IMR-90 (cell line): ENCODE measurements around the gene RPP25. TPM values are rescaled to one million over a fixed set of nuclear protein-coding genes. Genes with fewer than 3 reads are reported as not detected.

Experiments used
- ATAC-seq: fragments of 200-7000 bp; cut with Tn5 transposase; 2 replicates; pipeline ENCODE4 v1.9.1; 2020; ENCODE audit warnings: low read depth, mild to moderate bottlenecking, moderate library complexity
- BruUV-seq: library from RNA; stranded (reverse); fragments of 400-500 nt; replicated peaks from 2 replicates; lab custom pipeline; 2021; lab: Mats Ljungman, UMichigan
- CTCF ChIA-PET: fragments of 300-600 bp; formaldehyde crosslinking; extraction: SDS; loops from one replicate; lab custom pipeline; 2021; ENCODE audit warnings: antibody characterized with exemption; lab: Yijun Ruan, JAX
- POLR2A ChIA-PET: fragments of 300-600 bp; sonication (Branson Sonifier 250); formaldehyde crosslinking; loops from one replicate; lab custom pipeline; 2022; ENCODE audit warnings: antibody characterized with exemption; ENCODE audit not compliant: unreplicated experiment; lab: Charles Lee
- DNase-seq: peaks from one replicate; pipeline ENCODE4 v3.0.0; 2013
- H2AFZ ChIP-seq: replicated peaks from 2 replicates; pipeline ENCODE3; 2013; ENCODE audit warnings: low read length, mild to moderate bottlenecking; ENCODE audit not compliant: poor library complexity
- H2AK5ac ChIP-seq: 2 replicates; pipeline ENCODE4 v1.6.1; 2013; ENCODE audit warnings: low read depth, low read length, inconsistent platforms
- H2AK9ac ChIP-seq: replicated peaks from 2 replicates; pipeline ENCODE3; 2013; ENCODE audit warnings: mild to moderate bottlenecking, low read depth, low read length, moderate library complexity; ENCODE audit not compliant: poor library complexity
- H2BK120ac ChIP-seq: 2 replicates; pipeline ENCODE4 v1.6.1; 2013; ENCODE audit warnings: low read depth, low read length, inconsistent platforms
- H2BK15ac ChIP-seq: 3 replicates; pipeline ENCODE4 v1.6.1; 2013; ENCODE audit warnings: low read depth, low read length, inconsistent platforms
- H2BK20ac ChIP-seq: 2 replicates; pipeline ENCODE4 v1.6.1; 2013; ENCODE audit warnings: low read depth, mild to moderate bottlenecking, inconsistent platforms, low read length, moderate library complexity
- H2BK5ac ChIP-seq: 2 replicates; pipeline ENCODE4 v1.6.1; 2013; ENCODE audit warnings: mild to moderate bottlenecking, low read depth, low read length, inconsistent platforms; ENCODE audit not compliant: poor library complexity, severe bottlenecking
- H3K14ac ChIP-seq: replicated peaks from 2 replicates; pipeline ENCODE4 v1.6.1; 2013; ENCODE audit warnings: low read depth, low read length, inconsistent platforms
- H3K18ac ChIP-seq: 2 replicates; pipeline ENCODE4 v1.6.1; 2013; ENCODE audit warnings: low read depth, low read length, control low read depth
- H3K23ac ChIP-seq: 2 replicates; pipeline ENCODE4 v1.6.1; 2013; ENCODE audit warnings: low read depth, low read length, inconsistent platforms
- H3K27ac ChIP-seq: 2 replicates; pipeline ENCODE4 v1.5.1; 2013; ENCODE audit warnings: mild to moderate bottlenecking, control low read depth, low read length; ENCODE audit not compliant: insufficient read depth
- H3K27me3 ChIP-seq: 2 replicates; pipeline ENCODE4 v1.6.1; 2013; ENCODE audit warnings: low read length; ENCODE audit not compliant: control insufficient read depth, insufficient read depth
- H3K36me3 ChIP-seq: 2 replicates; pipeline ENCODE4 v1.6.1; 2013; ENCODE audit warnings: low read length, mixed read lengths; ENCODE audit not compliant: control insufficient read depth, insufficient read depth
- H3K4ac ChIP-seq: 2 replicates; pipeline ENCODE4 v1.6.1; 2013; ENCODE audit warnings: low read depth, low read length, inconsistent platforms
- H3K4me1 ChIP-seq: 2 replicates; pipeline ENCODE4 v1.6.1; 2013; ENCODE audit warnings: low read length, mixed read lengths; ENCODE audit not compliant: control insufficient read depth, insufficient read depth
- H3K4me2 ChIP-seq: 2 replicates; pipeline ENCODE4 v1.6.1; 2013; ENCODE audit warnings: low read depth, mild to moderate bottlenecking, control low read depth, low read length, moderate library complexity
- H3K4me3 ChIP-seq: 2 replicates; pipeline ENCODE4 v1.5.1; 2013; ENCODE audit warnings: low read depth, mild to moderate bottlenecking, control low read depth, low read length, moderate library complexity; ENCODE audit not compliant: insufficient read depth
- H3K56ac ChIP-seq: 2 replicates; pipeline ENCODE4 v1.6.1; 2013; ENCODE audit warnings: low read length, inconsistent platforms; ENCODE audit not compliant: insufficient read depth; ENCODE audit errors: extremely low read depth
- H3K79me1 ChIP-seq, 2 experiments: 2 replicates each; pipeline ENCODE4 v1.6.1; 2013; ENCODE audit warnings: low read length in 2 of 2, inconsistent platforms in 1 of 2, low read depth in 1 of 2
- H3K9ac ChIP-seq: 2 replicates; pipeline ENCODE4 v1.6.1; 2013; ENCODE audit warnings: low read depth, low read length, control low read depth
- H3K9me1 ChIP-seq: 2 replicates; pipeline ENCODE4 v1.6.1; 2013; ENCODE audit warnings: low read length, inconsistent platforms; ENCODE audit not compliant: insufficient read depth
- H3K9me3 ChIP-seq: 2 replicates; pipeline ENCODE4 v1.6.1; 2013; ENCODE audit warnings: low read length; ENCODE audit not compliant: control insufficient read depth, insufficient read depth
- H4K20me1 ChIP-seq: 2 replicates; pipeline ENCODE4 v1.6.1; 2013; ENCODE audit warnings: low read length, inconsistent platforms; ENCODE audit not compliant: insufficient read depth
- H4K5ac ChIP-seq: 2 replicates; pipeline ENCODE4 v1.6.1; 2013; ENCODE audit warnings: mild to moderate bottlenecking, low read depth, low read length, control low read depth
- H4K8ac ChIP-seq, 2 experiments: 2 replicates each; pipeline ENCODE4 v1.6.1; 2013; ENCODE audit warnings: low read depth in 2 of 2, low read length in 2 of 2, control low read depth in 1 of 2, inconsistent platforms in 1 of 2
- H4K91ac ChIP-seq: 2 replicates; pipeline ENCODE4 v1.6.1; 2013; ENCODE audit warnings: low read depth, low read length, inconsistent platforms; ENCODE audit not compliant: insufficient read depth
- CTCF ChIP-seq: conservative IDR thresholded peaks from 2 replicates; pipeline ENCODE4 v1.5.1; 2012; ENCODE audit warnings: mild to moderate bottlenecking, low read depth, low read length, improper control_type of control experiment
- ELK1 ChIP-seq: fragments of 150-350 bp; IDR thresholded peaks from 2 replicates; pipeline ENCODE4 v1.6.1; 2016; ENCODE audit warnings: low read depth, mild to moderate bottlenecking, low read length, moderate library complexity, borderline replicate concordance
- MAFK ChIP-seq: IDR thresholded peaks from 2 replicates; pipeline ENCODE4 v1.6.1; 2012; ENCODE audit warnings: low read depth, low read length, improper control_type of control experiment
- MXI1 ChIP-seq: IDR thresholded peaks from 2 replicates; pipeline ENCODE4 v1.6.1; 2012; ENCODE audit warnings: low read depth, mild to moderate bottlenecking, low read length, moderate library complexity, borderline replicate concordance
- POLR2A ChIP-seq: IDR thresholded peaks from 2 replicates; pipeline ENCODE4 v1.6.1; 2012; ENCODE audit warnings: mild to moderate bottlenecking, low read depth, low read length
- RAD21 ChIP-seq: IDR thresholded peaks from 2 replicates; pipeline ENCODE4 v1.6.1; 2012; ENCODE audit warnings: low read length, improper control_type of control experiment
- SMC3 ChIP-seq: fragments of 150-350 bp; IDR thresholded peaks from 2 replicates; pipeline ENCODE4 v1.6.1; 2016; ENCODE audit warnings: low read depth, mild to moderate bottlenecking, antibody characterized with exemption, low read length, moderate library complexity
- WGBS, 2 experiments: methylation state at CpG; one replicate each; pipeline versions ENCODE4 v1.1.5 to v1.1.7; 2013; ENCODE audit warnings: missing lambda C conversion rate in 2 of 2; ENCODE audit not compliant: insufficient read length in 1 of 2; ENCODE audit errors: extremely low coverage in 2 of 2; 5-methylcytosine and 5-hydroxymethylcytosine counted together
- dilution Hi-C: fragments of 300-500 bp; cut with HindIII; formaldehyde crosslinking; loops from one replicate; pipeline ENCODE4 v1.14.3; 2018; ENCODE audit warnings: low sequenced_read_pairs; ENCODE audit not compliant: unreplicated experiment
- in situ Hi-C: fragments of 300-500 bp; cut with MboI; formaldehyde crosslinking; loops from 3 replicates; pipeline ENCODE4 v1.14.3; 2019; ENCODE audit warnings: low sequenced_read_pairs, inconsistent platforms, mixed read lengths
- intact Hi-C: fragments of 100-400 bp; cut with micrococcal nuclease; formaldehyde crosslinking; loops from 2 replicates; pipeline ENCODE4 v1.10.0; 2022
- polyA plus RNA-seq, 3 experiments: library from polyadenylated mRNA; depleted of rRNA; stranded (reverse); fragments of >200 nt; gene quantifications; 2 replicates each; pipeline ENCODE4 v1.2.3, GENCODE V29; 2012; ENCODE audit warnings: low replicate concordance in 1 of 3
- total RNA-seq: library from RNA; depleted of rRNA; stranded (reverse); fragments of >200 nt; gene quantifications from 2 replicates; pipeline ENCODE4 v1.2.3, GENCODE V29; 2012

The RPP25 gene
- total and polyA plus RNA-seq, 2 of the 4 experiments (the other 2 are of a cell fraction), result 0.18 to 0.38 TPM

GRCh38 chr15:74920456-74920855 is 36.1 kb downstream of the RPP25 start:
- no peak overlapping the region for H3K56ac ChIP-seq
- no peak overlapping the region for H3K4ac ChIP-seq
- no peak overlapping the region for H2BK120ac ChIP-seq
- intact Hi-C loops, result no loop called here
- H3K9ac ChIP-seq, result no peak overlapping the region
- no peak overlapping the region for H3K23ac ChIP-seq
- POLR2A ChIA-PET, result no interaction called here
- H4K91ac ChIP-seq, result no peak overlapping the region
- no peak overlapping the region for H3K4me2 ChIP-seq
- H3K4me3 ChIP-seq, result no peak overlapping the region
- CTCF ChIA-PET, result interaction anchor here (1.2 to 2.3 kb wide), 2 partner anchors 19 to 30 kb away, joined by 3 to 7 read pairs; no protein-coding TSS in a partner anchor
- no peak overlapping the region for H2AFZ ChIP-seq
- no peak overlapping the region for H2BK15ac ChIP-seq
- H3K14ac ChIP-seq, result no peak overlapping the region
- WGBS, 2 experiments, result 86% methylated on average over 3 of the region's 8 CpGs; no CpG with 5 or more reads in 1 of the 2 experiments
- no peak overlapping the region for H2AK9ac ChIP-seq
- H2BK20ac ChIP-seq, result no peak overlapping the region
- H3K9me3 ChIP-seq, result no peaks in the 10 kb centered on the region
- H3K36me3 ChIP-seq, result peaks cover 35% of the 10 kb centered on the region
- in situ Hi-C loops, result no loop called here
- no peak overlapping the region for H3K27ac ChIP-seq
- TF ChIP-seq CTCF, result no peak
- no peak for TF ChIP-seq MAFK
- no peak for TF ChIP-seq POLR2A
- TF ChIP-seq MXI1, result no peak
- no peak for TF ChIP-seq ELK1
- TF ChIP-seq RAD21, result no peak
- no peak for TF ChIP-seq SMC3
- 0 out of 2 replicates have a peak, but pooled peaks cover 2% of the 10 kb centered on the region for H3K4me1 ChIP-seq
- H3K79me1 ChIP-seq, result 0 out of 4 replicates have a peak, but pooled peaks cover 0 to 2% of the 10 kb centered on the region in 2 experiments
- H4K5ac ChIP-seq, result no peak overlapping the region
- H4K20me1 ChIP-seq, result no peaks in the 10 kb centered on the region; the same call in 1 of the 2 replicates
- H2BK5ac ChIP-seq, result no peak overlapping the region
- no peak for DNase-seq
- H3K27me3 ChIP-seq, result no peaks in the 10 kb centered on the region
- H3K9me1 ChIP-seq, result no peaks in the 10 kb centered on the region
- ATAC-seq, result no peak
- dilution Hi-C loops, result no loop called here
- BruUV-seq, result no TSS peak
- H4K8ac ChIP-seq, result no peak overlapping the region
- H3K18ac ChIP-seq, result no peak overlapping the region
- H2AK5ac ChIP-seq, result no peak overlapping the region
